SK-N-SH (cell line): Measurements from ENCODE around the gene WSCD1. TPM values are rescaled to one million over a fixed set of nuclear protein-coding genes. Genes with fewer than 3 reads are reported as not detected.

Source experiments
- CTCF ChIA-PET: fragments of 300-600, 350-600 bp; formaldehyde crosslinking; extraction: SDS; loops from one replicate; lab custom pipeline; 2021; lab: Yijun Ruan, JAX
- POLR2A ChIA-PET: fragments of 350-600 bp; sonication (Branson Sonifier 250); formaldehyde crosslinking; extraction: SDS; loops from one replicate; lab custom pipeline; 2020; ENCODE audit warnings: antibody characterized with exemption, inconsistent platforms; lab: Yijun Ruan, JAX
- DNase-seq: peaks from one replicate; pipeline ENCODE4 v3.0.0; 2012
- H2AFZ ChIP-seq: fragments of 200-600 bp; sonication (generic); 2 replicates; pipeline ENCODE4 v1.8.1; 2016; ENCODE audit warnings: antibody characterized with exemption, mild to moderate bottlenecking, low read depth
- H3F3A ChIP-seq: fragments of 200-600 bp; sonication (generic); replicated peaks from 2 replicates; pipeline ENCODE3; 2016; ENCODE audit warnings: antibody characterized with exemption, mild to moderate bottlenecking; ENCODE audit not compliant: insufficient read depth
- H3K27ac ChIP-seq, 2 experiments: fragments of 200-500 bp in 1 of 2; fragments of 200-600 bp in 1 of 2; sonication (Bioruptor generic) in 1 of 2; sonication (generic), shearing (Covaris generic) in 1 of 2; 2 replicates each; pipeline versions ENCODE4 v1.5.1 to v1.6.1; 2014 to 2016; ENCODE audit warnings: low read depth in 2 of 2, inconsistent platforms in 1 of 2, low read length in 1 of 2, mild to moderate bottlenecking in 1 of 2, mixed read lengths in 1 of 2
- H3K27me3 ChIP-seq: fragments of 200-600 bp; sonication (generic), shearing (Covaris generic); 2 replicates; pipeline ENCODE4 v1.6.1; 2016; ENCODE audit warnings: mixed run types; ENCODE audit not compliant: insufficient read depth
- H3K36me3 ChIP-seq, 2 experiments: fragments of 200-500 bp in 1 of 2; fragments of 200-600 bp in 1 of 2; sonication (Bioruptor generic) in 1 of 2; sonication (generic) in 1 of 2; replicated peaks in 1 of 2; 2 replicates each; pipeline versions ENCODE3 to v1.5.1; 2014 to 2016; ENCODE audit warnings: low read length in 1 of 2, mild to moderate bottlenecking in 1 of 2; ENCODE audit not compliant: insufficient read depth in 2 of 2, control insufficient read depth in 1 of 2
- H3K4me1 ChIP-seq, 2 experiments: fragments of 200-500 bp in 1 of 2; fragments of 200-600 bp in 1 of 2; sonication (Bioruptor generic) in 1 of 2; sonication (generic), shearing (Covaris generic) in 1 of 2; 2 replicates each; pipeline versions ENCODE4 v1.5.1 to v1.6.1; 2014 to 2016; ENCODE audit warnings: low read depth in 1 of 2, low read length in 1 of 2, mixed run types in 1 of 2; ENCODE audit not compliant: insufficient read depth in 2 of 2, control insufficient read depth in 1 of 2
- H3K4me2 ChIP-seq: fragments of 200-600 bp; sonication (generic), shearing (Covaris generic); 2 replicates; pipeline ENCODE4 v1.6.1; 2017; ENCODE audit warnings: mixed run types
- H3K4me3 ChIP-seq, 2 experiments: fragments of 200-500 bp in 1 of 2; fragments of 200-600 bp in 1 of 2; sonication (Bioruptor generic) in 1 of 2; sonication (generic), shearing (Covaris generic) in 1 of 2; 2 replicates each; pipeline versions ENCODE4 v1.5.1 to v1.8.1; 2014 to 2016; ENCODE audit warnings: low read depth in 2 of 2, inconsistent platforms in 1 of 2, low read length in 1 of 2, mild to moderate bottlenecking in 1 of 2, mixed read lengths in 1 of 2, moderate library complexity in 1 of 2
- H3K79me2 ChIP-seq: fragments of 200-600 bp; sonication (generic); 2 replicates; pipeline ENCODE4 v1.8.1; 2017; ENCODE audit warnings: mild to moderate bottlenecking; ENCODE audit not compliant: insufficient read depth
- H3K9ac ChIP-seq: fragments of 200-600 bp; sonication (generic); 2 replicates; pipeline ENCODE4 v1.6.1; 2017; ENCODE audit warnings: mixed run types
- H3K9me2 ChIP-seq: fragments of 200-600 bp; sonication (generic); 2 replicates; pipeline ENCODE4 v1.6.1; 2017; ENCODE audit warnings: mixed run types
- H3K9me3 ChIP-seq: fragments of 200-600 bp; sonication (generic); 2 replicates; pipeline ENCODE4 v1.6.1; 2017; ENCODE audit warnings: mixed run types, mild to moderate bottlenecking, moderate library complexity
- H4K20me1 ChIP-seq: fragments of 200-600 bp; sonication (generic); 2 replicates; pipeline ENCODE4 v1.6.1; 2017; ENCODE audit warnings: mild to moderate bottlenecking, mixed run types; ENCODE audit not compliant: insufficient read depth
- CHD2 ChIP-seq: fragments of 150-350 bp; IDR thresholded peaks from 2 replicates; pipeline ENCODE4 v1.6.1; 2018; ENCODE audit warnings: low read length; ENCODE audit not compliant: partially characterized antibody
- CTCF ChIP-seq: fragments of 200-600 bp; sonication (generic); IDR thresholded peaks from 2 replicates; pipeline ENCODE4 v1.6.1; 2017; ENCODE audit warnings: antibody characterized with exemption, mild to moderate bottlenecking, moderate library complexity
- EZH2phosphoT487 ChIP-seq: fragments of 200-600 bp; sonication (generic); IDR thresholded peaks from 2 replicates; pipeline ENCODE4 v1.6.1; 2017; ENCODE audit warnings: low read depth, mixed run types, mild to moderate bottlenecking, antibody characterized with exemption, moderate library complexity, borderline replicate concordance
- FOSL2 ChIP-seq: IDR thresholded peaks from 2 replicates; pipeline ENCODE4 v1.4.0; 2012; ENCODE audit warnings: low read depth, mild to moderate bottlenecking, moderate library complexity, borderline replicate concordance
- FOXJ3 ChIP-seq: sonication (generic); formaldehyde crosslinking; IDR thresholded peaks from 2 replicates; pipeline ENCODE4 v1.5.1; 2020; ENCODE audit warnings: mild to moderate bottlenecking, missing genetic modification reagents
- GABPA ChIP-seq: IDR thresholded peaks from 2 replicates; pipeline ENCODE4 v1.4.0; 2012; ENCODE audit warnings: low read depth, mild to moderate bottlenecking
- GATA2 ChIP-seq: sonication (generic); formaldehyde crosslinking; IDR thresholded peaks from 2 replicates; pipeline ENCODE4 v1.5.0; 2020; ENCODE audit warnings: mild to moderate bottlenecking, missing genetic modification reagents
- MXI1 ChIP-seq: IDR thresholded peaks from 2 replicates; pipeline ENCODE4 v1.6.1; 2012; ENCODE audit warnings: mild to moderate bottlenecking, low read depth, low read length, improper control_type of control experiment
- POLR2AphosphoS5 ChIP-seq: IDR thresholded peaks from 2 replicates; pipeline ENCODE4 v1.6.1; 2012; ENCODE audit warnings: low read depth, low read length
- RAD21 ChIP-seq: IDR thresholded peaks from 2 replicates; pipeline ENCODE4 v1.6.1; 2012; ENCODE audit warnings: mild to moderate bottlenecking, low read length
- RCOR1 ChIP-seq: fragments of 150-350 bp; IDR thresholded peaks from 2 replicates; pipeline ENCODE4 v1.6.1; 2017; ENCODE audit warnings: antibody characterized with exemption, low read length
- SMC3 ChIP-seq: IDR thresholded peaks from 2 replicates; pipeline ENCODE4 v1.6.1; 2012; ENCODE audit warnings: low read depth, low read length, improper control_type of control experiment
- TAF1 ChIP-seq: IDR thresholded peaks from 2 replicates; pipeline ENCODE4 v1.6.1; 2012; ENCODE audit warnings: low read depth, mild to moderate bottlenecking, low read length, moderate library complexity, borderline replicate concordance
- TEAD4 ChIP-seq: IDR thresholded peaks from 2 replicates; pipeline ENCODE4 v1.4.0; 2012; ENCODE audit warnings: mild to moderate bottlenecking, borderline replicate concordance; ENCODE audit not compliant: insufficient read depth
- USF1 ChIP-seq: IDR thresholded peaks from 2 replicates; pipeline ENCODE4 v1.4.0; 2012; ENCODE audit warnings: low read depth, borderline replicate concordance
- USF2 ChIP-seq: fragments of 150-350 bp; IDR thresholded peaks from 2 replicates; pipeline ENCODE4 v1.6.1; 2017; ENCODE audit warnings: antibody characterized with exemption, low read length, low read depth, borderline replicate concordance
- whole genome bisulfite sequencing: methylation state at CpG from one replicate; pipeline ENCODE4 v1.1.6; 2017; ENCODE audit warnings: low lambda C conversion rate; 5-methylcytosine and 5-hydroxymethylcytosine counted together
- polyA plus RNA-seq, 3 experiments: library from polyadenylated mRNA; depleted of rRNA; stranded (reverse); fragments of >200 nt; gene quantifications; 2 replicates each; pipeline ENCODE4 v1.2.3, GENCODE V29; 2012

Gene WSCD1
- polyA plus RNA-seq, 1 of the 3 experiments (the other 2 are of a cell fraction): 0.03 TPM

- Histone ChIP-seq H3K79me2 (no peaks in the 10 kb centered on the region), H3F3A (no peaks in the 10 kb centered on the region), H3K4me1 (no peaks in the 10 kb centered on the region), H3K4me2 (no peak overlapping the region), H3K4me3 (no peak overlapping the region), H3K9ac (no peak overlapping the region), H4K20me1 (no peaks in the 10 kb centered on the region), H3K9me2 (no peaks in the 10 kb centered on the region), H2AFZ (no peak overlapping the region), H3K36me3 (no peaks in the 10 kb centered on the region), H3K9me3 (no peaks in the 10 kb centered on the region), H3K27ac (no peak overlapping the region), H3K27me3 (peaks cover 5% of the 10 kb centered on the region)
- DNase-seq: no peak
- CTCF ChIA-PET: no interaction called here
- WGBS: 22% methylated on average over 9 of the region's 9 CpGs
- TF ChIP-seq GABPA: no peak
- TF ChIP-seq FOXJ3: no peak
- TF ChIP-seq GATA2: no peak
- TF ChIP-seq CHD2: no peak
- POLR2A ChIA-PET: no interaction called here
Observed at GRCh38 chr17:6100146-6100545, 30.0 kb downstream of the WSCD1 start.

GRCh38 chr17:6100891-6101500 is 30.8 kb downstream of the WSCD1 start:
- CTCF ChIA-PET: no interaction called here
- DNase-seq: no peak

More at GRCh38 chr17:6100891-6101500, 30.8 kb downstream of the WSCD1 start:
- no peaks in the 10 kb centered on the region for H3K9me2 ChIP-seq
- H3K27ac ChIP-seq: no peak overlapping the region
- H3K4me3 ChIP-seq: no peak overlapping the region
- no peak overlapping the region for H3K4me2 ChIP-seq
- no peak overlapping the region for H3K9ac ChIP-seq
- H3K36me3 ChIP-seq: no peaks in the 10 kb centered on the region
- H3K27me3 ChIP-seq: peaks cover 5% of the 10 kb centered on the region
- TF ChIP-seq RCOR1: no peak
- no peak for TF ChIP-seq CTCF
- no peak for TF ChIP-seq MXI1
- no peak for TF ChIP-seq USF2
- no peak for TF ChIP-seq FOSL2
- no peak for TF ChIP-seq POLR2AphosphoS5
- no peak for TF ChIP-seq TAF1
- no peak for TF ChIP-seq RAD21
- TF ChIP-seq TEAD4: no peak
- TF ChIP-seq GABPA: no peak
- TF ChIP-seq SMC3: no peak
- no peak for TF ChIP-seq FOXJ3
- no peak for TF ChIP-seq CHD2
- TF ChIP-seq EZH2phosphoT487: no peak
- TF ChIP-seq GATA2: no peak
- TF ChIP-seq USF1: no peak
- H3K9me3 ChIP-seq: no peaks in the 10 kb centered on the region
- H3F3A ChIP-seq: no peaks in the 10 kb centered on the region
- WGBS: 17% methylated on average over 6 of the region's 7 CpGs
- H4K20me1 ChIP-seq: no peaks in the 10 kb centered on the region
- H2AFZ ChIP-seq: no peak overlapping the region
- no peaks in the 10 kb centered on the region for H3K4me1 ChIP-seq
- H3K79me2 ChIP-seq: no peaks in the 10 kb centered on the region
- POLR2A ChIA-PET: no interaction called here
